ENCODE measurements around the gene CD82.

DNA sequence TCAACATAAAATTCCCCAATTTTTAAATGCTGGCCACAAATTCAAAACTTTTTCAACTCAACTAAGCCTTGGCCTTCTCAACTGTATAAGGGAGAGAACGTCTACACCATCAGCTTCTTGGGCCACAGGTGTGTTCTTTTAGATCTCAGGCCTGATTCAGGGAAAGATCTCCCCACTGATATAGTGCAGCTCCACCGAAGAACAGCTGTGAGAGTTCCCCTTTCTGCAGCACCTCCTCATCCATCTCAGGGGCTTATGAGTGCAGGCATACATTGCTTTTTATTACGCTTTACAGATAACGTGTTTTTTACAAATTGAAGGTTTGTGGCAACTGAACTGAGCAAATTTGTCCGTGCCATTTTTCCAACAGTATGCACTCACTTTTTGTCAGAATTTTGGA is 8.0 kb upstream of the CD82 start:
- TF ChIP-seq, protein P1, sequence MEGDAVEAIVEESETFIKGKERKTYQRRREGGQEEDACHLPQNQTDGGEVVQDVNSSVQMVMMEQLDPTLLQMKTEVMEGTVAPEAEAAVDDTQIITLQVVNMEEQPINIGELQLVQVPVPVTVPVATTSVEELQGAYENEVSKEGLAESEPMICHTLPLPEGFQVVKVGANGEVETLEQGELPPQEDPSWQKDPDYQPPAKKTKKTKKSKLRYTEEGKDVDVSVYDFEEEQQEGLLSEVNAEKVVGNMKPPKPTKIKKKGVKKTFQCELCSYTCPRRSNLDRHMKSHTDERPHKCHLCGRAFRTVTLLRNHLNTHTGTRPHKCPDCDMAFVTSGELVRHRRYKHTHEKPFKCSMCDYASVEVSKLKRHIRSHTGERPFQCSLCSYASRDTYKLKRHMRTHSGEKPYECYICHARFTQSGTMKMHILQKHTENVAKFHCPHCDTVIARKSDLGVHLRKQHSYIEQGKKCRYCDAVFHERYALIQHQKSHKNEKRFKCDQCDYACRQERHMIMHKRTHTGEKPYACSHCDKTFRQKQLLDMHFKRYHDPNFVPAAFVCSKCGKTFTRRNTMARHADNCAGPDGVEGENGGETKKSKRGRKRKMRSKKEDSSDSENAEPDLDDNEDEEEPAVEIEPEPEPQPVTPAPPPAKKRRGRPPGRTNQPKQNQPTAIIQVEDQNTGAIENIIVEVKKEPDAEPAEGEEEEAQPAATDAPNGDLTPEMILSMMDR (conservative IDR thresholded peaks at IDR 0.05): no peak
- no peak for TF ChIP-seq EZH2 (IDR thresholded peaks at IDR 0.05; ENCODE audit: low read depth)
